ENCODE results near the gene CCL16. TPM values are rescaled to one million over a fixed set of nuclear protein-coding genes. Genes with fewer than 3 reads are reported as not detected.

CCL16 gene
- total and polyA plus RNA-seq, 9 donors = 0.11 to 0.90 (median 0.21) TPM; not detected in 5

GRCh38 chr17:36001862-36002603, 20.7 kb upstream of the CCL16 start:
- Histone ChIP-seq H3K27ac (no peak overlapping the region), H3K27me3 (no peaks in the 10 kb centered on the region), H3K4me3 (no peak overlapping the region), H3K9me3 (no peaks in the 10 kb centered on the region), H3K36me3 (no peaks in the 10 kb centered on the region), H3K4me1 (ENCODE audit: insufficient read depth) (no peaks in the 10 kb centered on the region)
- TF ChIP-seq EP300 (IDR thresholded peaks at IDR 0.05) = no peak
- TF ChIP-seq, protein P1, sequence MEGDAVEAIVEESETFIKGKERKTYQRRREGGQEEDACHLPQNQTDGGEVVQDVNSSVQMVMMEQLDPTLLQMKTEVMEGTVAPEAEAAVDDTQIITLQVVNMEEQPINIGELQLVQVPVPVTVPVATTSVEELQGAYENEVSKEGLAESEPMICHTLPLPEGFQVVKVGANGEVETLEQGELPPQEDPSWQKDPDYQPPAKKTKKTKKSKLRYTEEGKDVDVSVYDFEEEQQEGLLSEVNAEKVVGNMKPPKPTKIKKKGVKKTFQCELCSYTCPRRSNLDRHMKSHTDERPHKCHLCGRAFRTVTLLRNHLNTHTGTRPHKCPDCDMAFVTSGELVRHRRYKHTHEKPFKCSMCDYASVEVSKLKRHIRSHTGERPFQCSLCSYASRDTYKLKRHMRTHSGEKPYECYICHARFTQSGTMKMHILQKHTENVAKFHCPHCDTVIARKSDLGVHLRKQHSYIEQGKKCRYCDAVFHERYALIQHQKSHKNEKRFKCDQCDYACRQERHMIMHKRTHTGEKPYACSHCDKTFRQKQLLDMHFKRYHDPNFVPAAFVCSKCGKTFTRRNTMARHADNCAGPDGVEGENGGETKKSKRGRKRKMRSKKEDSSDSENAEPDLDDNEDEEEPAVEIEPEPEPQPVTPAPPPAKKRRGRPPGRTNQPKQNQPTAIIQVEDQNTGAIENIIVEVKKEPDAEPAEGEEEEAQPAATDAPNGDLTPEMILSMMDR (IDR thresholded peaks at IDR 0.05) = no peak
- intact Hi-C loops (cut with DNase I) = no loop called here
- no peak for DNase-seq
- 65 to 69% (median 65%) methylated on average over 6 of the region's 6 CpGs for WGBS, 3 donors

- DNase-seq = no peak
- H3K9me3 ChIP-seq = no peaks in the 10 kb centered on the region
- H3K27me3 ChIP-seq = no peaks in the 10 kb centered on the region
- H3K4me3 ChIP-seq = no peak within 1 kb of the TSS
- no peaks in the 10 kb centered on the region for H3K4me1 ChIP-seq (ENCODE audit: insufficient read depth)
- TF ChIP-seq EP300 (IDR thresholded peaks at IDR 0.05) = no peak
- TF ChIP-seq, protein P1 (IDR thresholded peaks at IDR 0.05) = no peak
- TF ChIP-seq POLR2A (IDR thresholded peaks at IDR 0.05) = no peak
- 66 to 70% (median 67%) methylated on average over 6 of the region's 6 CpGs for WGBS, 3 donors
- H3K36me3 ChIP-seq = no peaks in the 10 kb centered on the region
- intact Hi-C loops (cut with DNase I) = no loop called here
- H3K27ac ChIP-seq = no peak within 1 kb of the TSS
Measured at GRCh38 chr17:36001110-36001771, 19.9 kb upstream of the CCL16 start, which contains the start of gene CCL15. CCL15 (minus strand) TSS chr17:36001553; CDS start chr17:36001492, 61 bp downstream.

DNA sequence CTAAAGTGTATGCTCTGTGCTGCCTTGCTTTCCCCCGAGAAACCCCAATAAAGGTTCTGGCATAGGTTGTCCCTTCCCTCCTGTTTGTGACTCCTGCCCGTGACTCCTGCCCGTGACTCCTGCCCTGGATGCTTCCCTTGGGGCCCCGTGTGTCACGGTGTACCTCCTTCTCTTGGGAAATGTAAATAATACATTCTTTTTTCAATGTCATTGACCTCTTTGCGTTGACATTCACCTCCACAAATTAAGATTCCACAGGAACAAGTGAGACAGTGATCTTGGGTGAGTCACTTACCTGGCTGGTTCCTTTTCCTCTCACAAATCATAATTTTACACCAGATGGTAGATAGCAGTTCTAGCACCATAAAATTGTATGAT, 19.4 kb upstream of the CCL16 start:
- TF ChIP-seq EP300 (IDR thresholded peaks at IDR 0.05) (no peak), POLR2A (IDR thresholded peaks at IDR 0.05) (no peak)
- TF ChIP-seq, protein P1 (IDR thresholded peaks at IDR 0.05) = no peak
- no peaks in the 10 kb centered on the region for H3K9me3 ChIP-seq
- H3K27me3 ChIP-seq = no peaks in the 10 kb centered on the region
- no peaks in the 10 kb centered on the region for H3K4me1 ChIP-seq (ENCODE audit: insufficient read depth)
- no peak overlapping the region for H3K27ac ChIP-seq
- no peak for DNase-seq
- intact Hi-C loops (cut with DNase I) = no loop called here
- no peaks in the 10 kb centered on the region for H3K36me3 ChIP-seq
- WGBS, 3 donors = 59 to 74% (median 67%) methylated on average over 6 of the region's 6 CpGs
- no peak overlapping the region for H3K4me3 ChIP-seq

GRCh38 chr17:35998756-35999155, 17.5 kb upstream of the CCL16 start:
- H3K27me3 ChIP-seq = no peaks in the 10 kb centered on the region
- H3K36me3 ChIP-seq = no peaks in the 10 kb centered on the region
- H3K4me3 ChIP-seq = no peak overlapping the region
- no peaks in the 10 kb centered on the region for H3K4me1 ChIP-seq (ENCODE audit: insufficient read depth)
- DNase-seq = no peak
- 70 to 76% (median 71%) methylated on average over 1 of the region's 1 CpG for WGBS, 3 donors
- no peak overlapping the region for H3K27ac ChIP-seq
- H3K9me3 ChIP-seq = no peaks in the 10 kb centered on the region
- TF ChIP-seq, protein P1 (IDR thresholded peaks at IDR 0.05) = no peak
- TF ChIP-seq EP300 (IDR thresholded peaks at IDR 0.05) (no peak), POLR2A (IDR thresholded peaks at IDR 0.05) (no peak)
- intact Hi-C loops (cut with DNase I) = no loop called here
